GM23338 (cell line): ENCODE measurements around the gene CNTN5. TPM values are rescaled to one million over a fixed set of nuclear protein-coding genes. Genes with fewer than 3 reads are reported as not detected.

Experiments used
- ATAC-seq: fragments of 200-7000 bp; cut with Tn5 transposase; 3 replicates; pipeline ENCODE4 v1.9.1; 2020
- DNase-seq: peaks from one replicate; pipeline ENCODE4 v3.0.0-alpha.2; 2015; ENCODE audit warnings: low spot score
- H2AFZ ChIP-seq: fragments of 200-600 bp; sonication (generic); 2 replicates; pipeline ENCODE4 v1.8.0; 2016; ENCODE audit warnings: antibody characterized with exemption, mild to moderate bottlenecking, moderate library complexity
- H3F3A ChIP-seq: fragments of 200-600 bp; sonication (generic); replicated peaks from 2 replicates; pipeline ENCODE4 v1.8.0; 2017; ENCODE audit warnings: antibody characterized with exemption, mixed run types, low read depth
- H3K27ac ChIP-seq: fragments of 200-600 bp; sonication (generic); 2 replicates; pipeline ENCODE4 v1.6.1; 2016; ENCODE audit warnings: low read depth
- H3K27me3 ChIP-seq: fragments of 200-600 bp; sonication (generic); 2 replicates; pipeline ENCODE4 v1.8.0; 2016; ENCODE audit warnings: mild to moderate bottlenecking, mixed run types, moderate library complexity; ENCODE audit not compliant: insufficient read depth
- H3K36me3 ChIP-seq: fragments of 200-600 bp; sonication (generic); 2 replicates; pipeline ENCODE4 v1.8.0; 2016; ENCODE audit warnings: mild to moderate bottlenecking; ENCODE audit not compliant: insufficient read depth
- H3K4me1 ChIP-seq: fragments of 200-600 bp; sonication (generic); 2 replicates; pipeline ENCODE4 v1.8.0; 2016; ENCODE audit warnings: mild to moderate bottlenecking, moderate library complexity; ENCODE audit not compliant: insufficient read depth
- H3K4me2 ChIP-seq: fragments of 200-600 bp; sonication (generic); 2 replicates; pipeline ENCODE4 v1.7.1; 2017; ENCODE audit warnings: mixed run types
- H3K4me3 ChIP-seq: fragments of 200-600 bp; sonication (generic); 2 replicates; pipeline ENCODE4 v1.6.1; 2016; ENCODE audit warnings: mixed run types
- H3K79me2 ChIP-seq: fragments of 200-600 bp; sonication (generic); replicated peaks from 2 replicates; pipeline ENCODE4 v1.8.0; 2017; ENCODE audit warnings: mild to moderate bottlenecking; ENCODE audit not compliant: insufficient read depth
- H3K9me2 ChIP-seq: fragments of 200-600 bp; sonication (generic); 2 replicates; pipeline ENCODE4 v1.8.0; 2017; ENCODE audit not compliant: insufficient read depth
- H4K20me1 ChIP-seq: fragments of 200-600 bp; sonication (generic); replicated peaks from 2 replicates; pipeline ENCODE4 v1.8.0; 2017; ENCODE audit warnings: mild to moderate bottlenecking; ENCODE audit not compliant: insufficient read depth
- H3K27ac Mint-ChIP-seq: 2 replicates; pipeline ENCODE4 v1.8.0; 2020; ENCODE audit warnings: inconsistent platforms, mild to moderate bottlenecking, moderate library complexity, mixed read lengths
- H3K27me3 Mint-ChIP-seq: 3 replicates; pipeline ENCODE4 v1.8.0; 2022; ENCODE audit warnings: low read depth, mild to moderate bottlenecking, moderate library complexity, mixed read lengths, inconsistent platforms; ENCODE audit not compliant: insufficient read depth, poor library complexity
- H3K36me3 Mint-ChIP-seq: 3 replicates; pipeline ENCODE4 v1.8.0; 2021; ENCODE audit warnings: low read depth, mild to moderate bottlenecking, inconsistent platforms, moderate library complexity, mixed read lengths
- H3K4me1 Mint-ChIP-seq: 3 replicates; pipeline ENCODE4 v1.8.0; 2020; ENCODE audit warnings: mild to moderate bottlenecking, inconsistent platforms, mixed read lengths
- H3K4me3 Mint-ChIP-seq: 3 replicates; pipeline ENCODE4 v1.8.0; 2021; ENCODE audit warnings: moderate library complexity, mild to moderate bottlenecking, inconsistent platforms, mixed read lengths
- H3K9me3 Mint-ChIP-seq: 3 replicates; pipeline ENCODE4 v1.8.0; 2020; ENCODE audit warnings: moderate library complexity, mild to moderate bottlenecking, inconsistent platforms, mixed read lengths
- CREB1 ChIP-seq: fragments of 250-450 bp; sonication (Bioruptor Pico); IDR thresholded peaks from 2 replicates; pipeline ENCODE4 v1.5.0; 2020; ENCODE audit warnings: low read depth, mild to moderate bottlenecking, moderate library complexity
- CTCF ChIP-seq, 2 experiments: fragments of 200-600 bp in 1 of 2; sonication (generic) in 1 of 2; conservative IDR thresholded peaks; 2 replicates each; pipeline versions ENCODE4 v1.5.1 to v1.6.1; 2016 to 2017; ENCODE audit warnings: antibody characterized with exemption in 2 of 2, low read depth in 2 of 2, mild to moderate bottlenecking in 2 of 2, moderate library complexity in 1 of 2
- EZH2 ChIP-seq: fragments of 200-600 bp; sonication (generic); IDR thresholded peaks from one replicate; pipeline ENCODE4 v1.8.0; 2017; ENCODE audit warnings: antibody characterized with exemption, mild to moderate bottlenecking, low read depth; ENCODE audit not compliant: unreplicated experiment
- EZH2phosphoT487 ChIP-seq: fragments of 200-600 bp; sonication (generic); IDR thresholded peaks from one replicate; pipeline ENCODE4 v1.8.1; 2018; ENCODE audit warnings: antibody characterized with exemption; ENCODE audit not compliant: unreplicated experiment
- JUNB ChIP-seq: IDR thresholded peaks from one replicate; pipeline ENCODE4 v1.6.1; 2016; ENCODE audit warnings: antibody characterized with exemption; ENCODE audit not compliant: unreplicated experiment
- NANOG ChIP-seq: IDR thresholded peaks from 2 replicates; pipeline ENCODE4 v1.6.1; 2016; ENCODE audit warnings: antibody characterized with exemption, borderline replicate concordance
- POLR2AphosphoS5 ChIP-seq: IDR thresholded peaks from 2 replicates; pipeline ENCODE4 v1.6.1; 2016; ENCODE audit warnings: antibody characterized with exemption, low read depth
- STAT1 ChIP-seq: IDR thresholded peaks from one replicate; pipeline ENCODE4 v1.6.1; 2016; ENCODE audit warnings: antibody characterized with exemption; ENCODE audit not compliant: unreplicated experiment
- ZNF114 ChIP-seq: fragments of 250-450 bp; sonication (Bioruptor Pico); IDR thresholded peaks from 2 replicates; pipeline ENCODE4 v1.5.0; 2020; ENCODE audit warnings: mild to moderate bottlenecking, moderate library complexity
- ZNF331 ChIP-seq: fragments of 250-450 bp; sonication (Bioruptor Pico); IDR thresholded peaks from 2 replicates; pipeline ENCODE4 v1.5.0; 2020; ENCODE audit warnings: low read depth, mild to moderate bottlenecking, moderate library complexity
- ZNF462 ChIP-seq: fragments of 250-450 bp; sonication (Bioruptor Pico); IDR thresholded peaks from 2 replicates; pipeline ENCODE4 v1.5.0; 2020; ENCODE audit warnings: mild to moderate bottlenecking, moderate library complexity
- polyA plus RNA-seq: library from polyadenylated mRNA; unstranded; fragments of >200 nt; fragmentation: Nextera tagmentation; extraction: Ambion mirVana; gene quantifications from 2 replicates; pipeline ENCODE4 v1.2.1, GENCODE V29; 2016
- total RNA-seq: library from RNA; depleted of rRNA; stranded (reverse); fragments of >200 nt; shearing (Covaris generic); gene quantifications from 2 replicates; pipeline ENCODE4 v1.2.3, GENCODE V29; 2014
- TF ChIP-seq, protein P1 (sequence below): IDR thresholded peaks from one replicate; pipeline ENCODE4 v1.6.1; 2018; ENCODE audit warnings: antibody characterized with exemption; ENCODE audit not compliant: unreplicated experiment
- TF ChIP-seq, protein P2 (sequence below): IDR thresholded peaks from 2 replicates; pipeline ENCODE4 v1.6.1; 2016; ENCODE audit warnings: antibody characterized with exemption

Gene CNTN5
- total and polyA plus RNA-seq, 2 experiments from 2014 or later: not detected

- Histone ChIP-seq H3K27me3 (no peaks in the 10 kb centered on the region), H3K9me2 (no peaks in the 10 kb centered on the region), H3K27ac (no peak overlapping the region), H3F3A (no peaks in the 10 kb centered on the region), H2AFZ (no peak overlapping the region), H3K79me2 (no peaks in the 10 kb centered on the region), H3K4me3 (no peak overlapping the region), H3K36me3 (no peaks in the 10 kb centered on the region), H3K4me2 (no peak overlapping the region), H4K20me1 (no peaks in the 10 kb centered on the region), H3K4me1 (peaks cover 9% of the 10 kb centered on the region; the same call in 1 of the 2 replicates)
- H3K4me1 Mint-ChIP-seq: peaks cover 10% of the 10 kb centered on the region
- no peak overlapping the region for H3K27ac Mint-ChIP-seq
- H3K9me3 Mint-ChIP-seq: no peaks in the 10 kb centered on the region
- TF ChIP-seq STAT1 (no peak), ZNF331 (CRISPR knock-in tag) (no peak), ZNF114 (CRISPR knock-in tag) (no peak), CREB1 (CRISPR knock-in tag) (no peak), ZNF462 (CRISPR knock-in tag) (no peak), JUNB (no peak), CTCF (conservative IDR thresholded peaks at IDR 0.05; ENCODE audit: low read depth in 2 of 2) (no peak), EZH2phosphoT487 (no peak), POLR2AphosphoS5 (no peak), EZH2 (no peak), NANOG (no peak)
- TF ChIP-seq, protein P1, sequence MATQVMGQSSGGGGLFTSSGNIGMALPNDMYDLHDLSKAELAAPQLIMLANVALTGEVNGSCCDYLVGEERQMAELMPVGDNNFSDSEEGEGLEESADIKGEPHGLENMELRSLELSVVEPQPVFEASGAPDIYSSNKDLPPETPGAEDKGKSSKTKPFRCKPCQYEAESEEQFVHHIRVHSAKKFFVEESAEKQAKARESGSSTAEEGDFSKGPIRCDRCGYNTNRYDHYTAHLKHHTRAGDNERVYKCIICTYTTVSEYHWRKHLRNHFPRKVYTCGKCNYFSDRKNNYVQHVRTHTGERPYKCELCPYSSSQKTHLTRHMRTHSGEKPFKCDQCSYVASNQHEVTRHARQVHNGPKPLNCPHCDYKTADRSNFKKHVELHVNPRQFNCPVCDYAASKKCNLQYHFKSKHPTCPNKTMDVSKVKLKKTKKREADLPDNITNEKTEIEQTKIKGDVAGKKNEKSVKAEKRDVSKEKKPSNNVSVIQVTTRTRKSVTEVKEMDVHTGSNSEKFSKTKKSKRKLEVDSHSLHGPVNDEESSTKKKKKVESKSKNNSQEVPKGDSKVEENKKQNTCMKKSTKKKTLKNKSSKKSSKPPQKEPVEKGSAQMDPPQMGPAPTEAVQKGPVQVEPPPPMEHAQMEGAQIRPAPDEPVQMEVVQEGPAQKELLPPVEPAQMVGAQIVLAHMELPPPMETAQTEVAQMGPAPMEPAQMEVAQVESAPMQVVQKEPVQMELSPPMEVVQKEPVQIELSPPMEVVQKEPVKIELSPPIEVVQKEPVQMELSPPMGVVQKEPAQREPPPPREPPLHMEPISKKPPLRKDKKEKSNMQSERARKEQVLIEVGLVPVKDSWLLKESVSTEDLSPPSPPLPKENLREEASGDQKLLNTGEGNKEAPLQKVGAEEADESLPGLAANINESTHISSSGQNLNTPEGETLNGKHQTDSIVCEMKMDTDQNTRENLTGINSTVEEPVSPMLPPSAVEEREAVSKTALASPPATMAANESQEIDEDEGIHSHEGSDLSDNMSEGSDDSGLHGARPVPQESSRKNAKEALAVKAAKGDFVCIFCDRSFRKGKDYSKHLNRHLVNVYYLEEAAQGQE: no peak
- TF ChIP-seq, protein P2, sequence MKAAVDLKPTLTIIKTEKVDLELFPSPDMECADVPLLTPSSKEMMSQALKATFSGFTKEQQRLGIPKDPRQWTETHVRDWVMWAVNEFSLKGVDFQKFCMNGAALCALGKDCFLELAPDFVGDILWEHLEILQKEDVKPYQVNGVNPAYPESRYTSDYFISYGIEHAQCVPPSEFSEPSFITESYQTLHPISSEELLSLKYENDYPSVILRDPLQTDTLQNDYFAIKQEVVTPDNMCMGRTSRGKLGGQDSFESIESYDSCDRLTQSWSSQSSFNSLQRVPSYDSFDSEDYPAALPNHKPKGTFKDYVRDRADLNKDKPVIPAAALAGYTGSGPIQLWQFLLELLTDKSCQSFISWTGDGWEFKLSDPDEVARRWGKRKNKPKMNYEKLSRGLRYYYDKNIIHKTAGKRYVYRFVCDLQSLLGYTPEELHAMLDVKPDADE: no peak
- H3K4me3 Mint-ChIP-seq: no peak overlapping the region
- no peaks in the 10 kb centered on the region for H3K36me3 Mint-ChIP-seq
- no peaks in the 10 kb centered on the region for H3K27me3 Mint-ChIP-seq
- DNase-seq: no peak
- ATAC-seq: no peak
Measured at GRCh38 chr11:99063331-99063730, 42.6 kb downstream of the CNTN5 start.
